PFSK-1 (cell line): ENCODE measurements around the gene ARNT2.

Experiments used
- FOXP2 ChIP-seq: optimal IDR thresholded peaks from 2 replicates; pipeline ENCODE3; 2011; ENCODE audit warnings: borderline replicate concordance, control low read depth, inconsistent platforms; ENCODE audit not compliant: insufficient read depth; ENCODE audit errors: extremely low read length, extremely low read depth
- POLR2AphosphoS5 ChIP-seq: IDR thresholded peaks from 2 replicates; pipeline ENCODE4 v1.6.1; 2012; ENCODE audit warnings: low read depth, mild to moderate bottlenecking, control low read depth, low read length, moderate library complexity
- SIN3A ChIP-seq: IDR thresholded peaks from 2 replicates; pipeline ENCODE4 v1.6.1; 2012; ENCODE audit warnings: mild to moderate bottlenecking, low read length, moderate library complexity, borderline replicate concordance; ENCODE audit not compliant: insufficient read depth
- TAF1 ChIP-seq: IDR thresholded peaks from 2 replicates; pipeline ENCODE4 v1.6.1; 2012; ENCODE audit warnings: low read length, control low read depth, borderline replicate concordance; ENCODE audit not compliant: insufficient read depth
- TF ChIP-seq, protein P1 (sequence below), 2 experiments: IDR thresholded peaks; 2 replicates each; pipeline versions ENCODE4 v1.6.1 to v1.8.0; 2011 to 2012; ENCODE audit warnings: low read depth in 2 of 2, low read length in 2 of 2, control low read depth in 1 of 2, inconsistent platforms in 1 of 2, mild to moderate bottlenecking in 1 of 2, moderate library complexity in 1 of 2; ENCODE audit not compliant: insufficient read depth in 1 of 2

DNA sequence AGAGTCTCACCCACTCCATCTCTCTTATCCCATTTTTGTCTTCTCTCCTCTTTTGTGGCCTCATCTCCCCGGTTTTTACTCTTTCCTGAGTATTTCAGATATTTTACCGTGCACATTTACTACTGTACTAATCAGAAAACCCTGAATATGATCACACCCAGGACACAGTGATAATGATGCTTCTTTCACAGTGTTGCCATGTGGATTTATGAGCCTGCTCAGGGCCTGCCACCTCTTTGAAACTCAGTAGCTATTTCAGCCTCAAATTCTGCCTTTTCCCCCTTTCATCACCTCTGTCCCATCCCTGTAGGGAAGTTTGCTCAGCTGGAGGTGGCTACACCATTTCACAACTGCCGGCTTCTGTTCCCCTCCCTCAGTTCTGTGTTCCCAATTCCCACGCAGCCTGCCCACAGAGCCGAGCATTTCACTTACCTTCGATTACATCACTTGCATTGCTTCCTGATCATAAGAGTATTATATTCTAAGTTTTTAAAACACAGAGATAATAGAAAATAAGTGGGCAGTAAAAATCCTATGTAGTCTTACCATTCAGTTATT, 33.2 kb downstream of the ARNT2 start:
- TF ChIP-seq POLR2AphosphoS5 (no peak), TAF1 (no peak), SIN3A (no peak), FOXP2 (no peak)
- TF ChIP-seq, protein P1, sequence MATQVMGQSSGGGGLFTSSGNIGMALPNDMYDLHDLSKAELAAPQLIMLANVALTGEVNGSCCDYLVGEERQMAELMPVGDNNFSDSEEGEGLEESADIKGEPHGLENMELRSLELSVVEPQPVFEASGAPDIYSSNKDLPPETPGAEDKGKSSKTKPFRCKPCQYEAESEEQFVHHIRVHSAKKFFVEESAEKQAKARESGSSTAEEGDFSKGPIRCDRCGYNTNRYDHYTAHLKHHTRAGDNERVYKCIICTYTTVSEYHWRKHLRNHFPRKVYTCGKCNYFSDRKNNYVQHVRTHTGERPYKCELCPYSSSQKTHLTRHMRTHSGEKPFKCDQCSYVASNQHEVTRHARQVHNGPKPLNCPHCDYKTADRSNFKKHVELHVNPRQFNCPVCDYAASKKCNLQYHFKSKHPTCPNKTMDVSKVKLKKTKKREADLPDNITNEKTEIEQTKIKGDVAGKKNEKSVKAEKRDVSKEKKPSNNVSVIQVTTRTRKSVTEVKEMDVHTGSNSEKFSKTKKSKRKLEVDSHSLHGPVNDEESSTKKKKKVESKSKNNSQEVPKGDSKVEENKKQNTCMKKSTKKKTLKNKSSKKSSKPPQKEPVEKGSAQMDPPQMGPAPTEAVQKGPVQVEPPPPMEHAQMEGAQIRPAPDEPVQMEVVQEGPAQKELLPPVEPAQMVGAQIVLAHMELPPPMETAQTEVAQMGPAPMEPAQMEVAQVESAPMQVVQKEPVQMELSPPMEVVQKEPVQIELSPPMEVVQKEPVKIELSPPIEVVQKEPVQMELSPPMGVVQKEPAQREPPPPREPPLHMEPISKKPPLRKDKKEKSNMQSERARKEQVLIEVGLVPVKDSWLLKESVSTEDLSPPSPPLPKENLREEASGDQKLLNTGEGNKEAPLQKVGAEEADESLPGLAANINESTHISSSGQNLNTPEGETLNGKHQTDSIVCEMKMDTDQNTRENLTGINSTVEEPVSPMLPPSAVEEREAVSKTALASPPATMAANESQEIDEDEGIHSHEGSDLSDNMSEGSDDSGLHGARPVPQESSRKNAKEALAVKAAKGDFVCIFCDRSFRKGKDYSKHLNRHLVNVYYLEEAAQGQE (IDR thresholded peaks at IDR 0.05; ENCODE audit: insufficient read depth in 1 of 2, low read depth in 2 of 2, low read length in 2 of 2) = no peak
